ENCODE results near the gene P4HA2.

DNA sequence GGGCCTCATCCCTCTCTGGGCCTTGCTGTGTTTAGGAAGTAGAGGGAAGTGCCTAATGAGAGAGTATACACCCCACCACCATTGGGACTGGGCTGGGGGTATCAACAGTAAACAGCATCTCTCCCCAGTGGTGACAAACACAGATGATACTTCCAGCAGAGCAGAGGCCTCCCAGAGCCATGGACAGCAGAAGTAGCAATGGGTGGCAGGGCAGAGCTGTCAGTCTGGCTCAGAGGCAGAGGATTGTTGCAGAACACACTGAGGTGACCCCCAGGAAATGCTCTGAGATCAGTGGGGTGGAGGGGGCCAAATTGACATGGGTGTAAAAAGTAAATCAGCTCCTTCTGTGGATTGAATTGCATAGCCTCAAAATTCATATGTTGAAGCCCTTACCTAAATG, 12.1 kb upstream of the P4HA2 start:
- TF ChIP-seq, protein P1, sequence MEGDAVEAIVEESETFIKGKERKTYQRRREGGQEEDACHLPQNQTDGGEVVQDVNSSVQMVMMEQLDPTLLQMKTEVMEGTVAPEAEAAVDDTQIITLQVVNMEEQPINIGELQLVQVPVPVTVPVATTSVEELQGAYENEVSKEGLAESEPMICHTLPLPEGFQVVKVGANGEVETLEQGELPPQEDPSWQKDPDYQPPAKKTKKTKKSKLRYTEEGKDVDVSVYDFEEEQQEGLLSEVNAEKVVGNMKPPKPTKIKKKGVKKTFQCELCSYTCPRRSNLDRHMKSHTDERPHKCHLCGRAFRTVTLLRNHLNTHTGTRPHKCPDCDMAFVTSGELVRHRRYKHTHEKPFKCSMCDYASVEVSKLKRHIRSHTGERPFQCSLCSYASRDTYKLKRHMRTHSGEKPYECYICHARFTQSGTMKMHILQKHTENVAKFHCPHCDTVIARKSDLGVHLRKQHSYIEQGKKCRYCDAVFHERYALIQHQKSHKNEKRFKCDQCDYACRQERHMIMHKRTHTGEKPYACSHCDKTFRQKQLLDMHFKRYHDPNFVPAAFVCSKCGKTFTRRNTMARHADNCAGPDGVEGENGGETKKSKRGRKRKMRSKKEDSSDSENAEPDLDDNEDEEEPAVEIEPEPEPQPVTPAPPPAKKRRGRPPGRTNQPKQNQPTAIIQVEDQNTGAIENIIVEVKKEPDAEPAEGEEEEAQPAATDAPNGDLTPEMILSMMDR (IDR thresholded peaks at IDR 0.05), result no peak
- TF ChIP-seq POLR2A (IDR thresholded peaks at IDR 0.05), result no peak

All from body of pancreas (tissue), 4 donors.